IPS-NIHi7 (cell line): ENCODE data around the gene SIVA1.

Experiments
- DNase-seq: peaks from one replicate; pipeline ENCODE4 v3.0.0; 2012; ENCODE audit warnings: mixed read lengths; ENCODE audit errors: extremely low spot score

SIVA1 gene

GRCh38 chr14:104797115-104798044 lies 44.4 kb downstream of the SIVA1 start:
- DNase-seq: no peak

- DNase-seq: no peak
These were observed 45.6 kb downstream of the SIVA1 start for GRCh38 chr14:104798300-104799243.

GRCh38 chr14:104799244-104800014 lies 46.5 kb downstream of the SIVA1 start:
- DNase-seq: peak; percentile 84

GRCh38 chr14:104800015-104800770 lies 47.2 kb downstream of the SIVA1 start:
- DNase-seq: peak; percentile 88

DNA sequence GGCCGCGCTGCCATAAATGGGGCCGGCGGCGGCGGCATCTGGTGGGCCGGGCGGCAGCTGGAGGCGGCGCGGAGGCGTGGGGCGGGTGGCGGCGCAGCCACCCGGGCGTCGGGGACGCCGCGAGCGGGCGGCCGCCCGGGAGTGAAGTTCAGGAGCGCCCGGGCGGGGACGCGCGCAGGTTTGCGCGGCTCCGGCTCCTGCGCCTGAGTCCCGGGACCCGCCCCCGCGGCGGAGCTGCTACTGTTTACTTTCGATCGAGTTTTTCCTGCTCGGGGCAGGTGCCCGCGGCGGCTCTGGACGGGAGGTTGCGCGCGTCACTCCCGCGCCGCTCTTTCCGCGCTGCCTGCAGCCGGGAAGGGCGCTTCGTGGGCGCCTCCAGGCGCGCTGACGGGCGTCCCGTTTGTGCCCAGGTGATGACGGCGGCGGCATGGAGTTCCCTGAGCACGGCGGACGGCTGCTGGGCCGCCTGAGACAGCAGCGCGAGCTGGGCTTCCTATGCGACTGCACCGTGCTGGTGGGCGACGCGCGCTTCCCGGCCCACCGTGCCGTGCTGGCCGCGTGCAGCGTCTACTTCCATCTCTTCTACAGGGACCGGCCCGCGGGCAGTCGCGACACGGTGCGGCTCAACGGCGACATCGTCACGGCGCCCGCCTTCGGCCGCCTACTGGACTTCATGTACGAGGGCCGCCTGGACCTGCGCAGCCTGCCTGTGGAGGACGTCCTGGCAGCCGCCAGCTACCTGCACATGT lies 48.0 kb downstream of the SIVA1 start, which contains the start of gene ZBTB42:
Gene ZBTB42, plus strand, starts transcription at position 331 of the 749 bp plus-strand sequence. Its CDS starts 97 bp downstream, at position 428.
- DNase-seq: peak; percentile 68

DNA sequence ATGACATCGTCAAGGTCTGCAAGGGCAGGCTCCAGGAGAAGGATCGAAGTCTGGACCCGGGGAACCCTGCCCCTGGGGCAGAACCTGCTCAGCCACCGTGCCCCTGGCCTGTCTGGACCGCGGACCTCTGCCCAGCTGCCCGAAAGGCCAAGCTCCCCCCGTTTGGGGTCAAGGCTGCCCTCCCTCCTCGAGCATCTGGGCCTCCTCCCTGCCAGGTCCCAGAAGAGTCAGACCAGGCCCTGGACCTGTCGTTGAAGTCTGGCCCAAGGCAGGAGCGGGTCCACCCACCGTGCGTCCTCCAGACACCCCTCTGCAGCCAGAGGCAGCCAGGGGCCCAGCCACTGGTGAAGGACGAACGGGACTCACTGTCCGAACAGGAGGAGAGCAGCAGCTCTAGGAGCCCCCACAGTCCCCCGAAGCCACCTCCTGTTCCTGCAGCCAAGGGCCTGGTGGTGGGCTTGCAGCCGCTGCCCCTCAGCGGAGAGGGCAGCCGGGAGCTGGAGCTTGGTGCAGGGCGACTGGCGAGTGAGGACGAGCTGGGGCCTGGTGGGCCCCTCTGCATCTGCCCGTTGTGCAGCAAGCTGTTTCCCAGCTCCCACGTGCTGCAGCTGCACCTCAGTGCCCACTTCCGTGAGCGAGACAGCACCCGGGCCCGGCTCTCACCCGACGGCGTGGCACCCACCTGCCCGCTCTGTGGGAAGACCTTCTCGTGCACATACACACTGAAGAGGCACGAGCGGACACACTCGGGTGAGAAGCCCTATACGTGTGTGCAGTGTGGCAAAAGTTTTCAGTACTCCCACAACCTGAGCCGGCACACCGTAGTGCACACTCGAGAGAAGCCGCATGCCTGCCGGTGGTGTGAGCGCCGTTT lies 48.8 kb downstream of the SIVA1 start:
- no peak for DNase-seq

DNA sequence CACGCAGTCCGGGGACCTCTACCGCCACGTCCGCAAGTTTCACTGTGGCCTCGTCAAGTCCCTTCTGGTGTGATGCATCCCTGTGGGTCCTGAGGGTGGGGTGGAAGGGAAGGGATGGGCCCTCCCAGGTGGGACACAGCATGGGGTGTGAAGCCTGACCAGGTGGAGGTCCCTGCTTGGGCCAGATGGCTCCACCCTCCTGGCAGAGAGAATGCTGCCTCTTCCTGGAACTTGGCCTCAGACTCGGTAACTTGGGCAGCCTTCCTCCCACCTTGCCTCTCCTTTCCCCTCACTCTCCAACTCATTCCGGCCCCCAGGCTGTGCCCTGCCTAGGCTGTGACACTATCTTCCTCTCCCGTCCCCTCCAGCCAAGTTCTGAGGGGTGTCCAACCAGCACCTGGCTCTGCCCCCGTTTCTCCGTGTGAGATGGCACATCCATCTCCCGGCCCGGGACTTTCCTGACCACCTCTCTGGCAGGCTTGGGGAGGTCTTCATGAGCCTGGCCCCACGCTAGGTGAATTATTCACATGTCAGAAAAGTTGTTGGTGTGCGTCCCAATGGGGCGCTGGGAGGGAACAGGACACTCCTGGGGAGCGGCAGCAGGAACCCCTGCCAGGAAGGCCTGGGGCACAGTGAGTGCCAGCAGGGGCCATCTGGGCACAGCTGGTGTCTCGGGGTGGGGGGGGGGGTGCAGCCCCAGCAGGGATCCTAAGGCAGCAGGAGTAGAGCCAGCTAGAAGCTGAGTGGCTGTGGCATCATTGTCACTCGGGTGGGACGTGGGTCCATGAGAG lies 49.6 kb downstream of the SIVA1 start:
- DNase-seq: no peak

DNA sequence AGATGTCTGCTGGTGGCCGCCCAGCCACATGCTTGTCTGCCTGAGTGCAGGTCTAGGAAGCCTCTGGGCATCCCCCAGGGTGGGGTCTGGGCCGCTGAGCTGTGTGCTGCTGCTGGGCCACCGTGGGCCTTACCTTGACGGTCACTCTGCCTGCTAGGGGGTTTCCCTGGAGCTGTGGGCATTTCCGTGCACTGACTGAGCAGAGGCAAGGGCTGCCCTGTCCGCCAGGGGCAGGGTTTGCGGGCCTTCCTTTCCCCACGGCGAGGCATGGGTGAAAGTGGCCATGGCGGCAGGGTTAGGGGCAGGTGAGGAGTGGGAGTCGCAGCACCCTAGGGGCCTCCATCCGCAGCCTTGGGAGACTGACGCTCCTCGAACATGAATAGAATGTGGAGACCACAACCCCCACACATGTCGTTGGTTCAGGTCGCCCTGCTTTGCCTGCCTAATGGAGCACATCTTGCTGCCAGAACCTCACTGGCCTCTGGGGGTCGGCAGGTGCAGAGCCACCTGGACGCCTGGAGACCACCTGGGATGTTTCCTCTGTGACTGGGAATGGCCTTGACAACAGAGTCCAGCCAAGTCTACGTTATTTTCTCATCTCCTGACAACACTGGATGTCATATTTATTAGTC lies 50.4 kb downstream of the SIVA1 start:
- DNase-seq: no peak

- DNase-seq: no peak
These were observed 51.0 kb downstream of the SIVA1 start for GRCh38 chr14:104803912-104804410.

- DNase-seq: no peak
These were observed 51.8 kb downstream of the SIVA1 start for GRCh38 chr14:104804481-104805325.

DNA sequence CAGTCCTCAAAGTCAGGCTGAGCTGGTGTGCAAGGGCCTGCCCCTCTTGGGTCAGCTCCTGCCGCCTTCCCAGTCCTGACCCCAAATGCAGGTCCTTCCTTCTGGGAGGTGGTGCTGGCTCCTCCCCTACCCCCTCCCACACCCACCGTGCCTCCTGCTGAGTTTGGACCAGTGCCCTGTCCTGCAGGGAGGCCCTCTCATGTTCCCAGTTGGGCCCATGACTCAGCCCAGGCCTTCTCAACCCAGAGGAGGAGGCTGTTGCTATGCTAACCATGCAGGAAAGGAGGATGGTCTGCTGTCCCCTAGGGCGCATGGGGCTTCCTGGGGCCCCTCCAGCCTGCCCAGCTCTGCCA lies 52.4 kb downstream of the SIVA1 start:
- no peak for DNase-seq

DNA sequence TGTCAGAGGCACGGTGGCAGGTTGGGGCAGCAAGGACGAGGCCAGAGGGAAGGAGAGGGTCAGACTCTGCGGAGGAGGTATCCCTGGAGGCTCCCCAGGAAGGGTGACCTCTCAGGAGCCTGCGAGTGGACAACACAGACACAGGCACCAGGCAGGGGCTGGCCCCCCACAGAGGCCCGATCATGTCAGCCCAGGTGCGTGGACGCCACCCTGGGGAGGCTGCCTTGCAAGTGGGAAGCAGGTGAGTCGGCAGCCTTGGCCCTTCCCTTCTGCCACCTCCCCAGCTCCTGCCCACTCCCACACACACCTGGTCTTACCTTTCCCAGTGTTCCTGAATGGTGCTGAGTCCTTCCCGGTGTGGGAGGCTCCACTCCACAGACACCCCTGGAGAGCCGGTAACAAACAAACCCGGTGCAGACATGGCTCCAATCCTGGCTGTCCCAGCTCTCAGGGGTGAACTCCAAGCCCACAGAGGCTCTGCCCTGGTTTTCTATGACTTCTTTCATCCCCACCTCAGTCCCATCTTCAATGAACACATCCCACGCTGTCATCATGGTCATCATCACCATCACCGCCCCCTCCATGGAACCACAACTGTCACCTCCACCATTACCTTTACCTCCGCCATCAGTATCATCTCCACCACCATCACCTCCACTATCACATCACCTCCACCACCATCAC lies 53.1 kb downstream of the SIVA1 start:
- DNase-seq: no peak

DNA sequence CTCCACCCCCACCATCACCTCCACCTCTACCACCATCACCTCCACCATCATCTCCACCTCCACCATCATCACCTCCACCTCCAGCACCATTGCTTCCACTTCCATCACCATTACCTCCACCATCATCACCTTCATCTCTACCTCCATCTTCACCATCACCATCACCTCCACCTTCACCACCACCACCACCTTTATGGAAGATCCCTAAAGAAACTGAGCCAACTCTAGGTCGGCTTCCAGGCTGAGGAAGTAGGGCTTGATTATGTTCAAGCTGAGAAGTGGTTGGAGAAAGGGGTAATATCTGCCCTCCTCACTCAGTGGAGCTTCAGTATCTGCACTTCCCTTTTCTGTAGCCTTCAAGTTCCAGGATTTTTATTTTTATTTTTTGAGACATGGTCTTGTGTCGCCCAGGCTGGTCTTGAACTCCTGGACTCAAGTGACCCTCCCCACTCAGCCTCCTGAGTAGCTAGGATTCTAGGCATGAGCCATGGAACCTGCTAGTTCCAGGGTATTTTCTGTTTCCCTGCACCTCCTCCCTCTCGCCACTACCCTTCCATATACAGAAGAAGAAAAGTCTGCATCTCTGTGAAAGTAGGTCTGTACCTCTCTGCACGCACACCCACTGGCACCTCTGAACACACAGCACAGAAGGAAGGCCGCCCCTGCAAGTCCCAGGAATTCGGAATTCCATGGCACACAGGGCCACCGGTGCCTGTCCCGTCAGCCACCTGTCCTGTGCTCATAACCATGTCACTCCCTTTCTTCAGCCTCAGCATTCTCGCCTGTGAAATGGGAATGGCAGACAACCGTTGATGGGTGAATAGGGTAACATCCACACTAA lies 53.9 kb downstream of the SIVA1 start:
- no peak for DNase-seq

DNA sequence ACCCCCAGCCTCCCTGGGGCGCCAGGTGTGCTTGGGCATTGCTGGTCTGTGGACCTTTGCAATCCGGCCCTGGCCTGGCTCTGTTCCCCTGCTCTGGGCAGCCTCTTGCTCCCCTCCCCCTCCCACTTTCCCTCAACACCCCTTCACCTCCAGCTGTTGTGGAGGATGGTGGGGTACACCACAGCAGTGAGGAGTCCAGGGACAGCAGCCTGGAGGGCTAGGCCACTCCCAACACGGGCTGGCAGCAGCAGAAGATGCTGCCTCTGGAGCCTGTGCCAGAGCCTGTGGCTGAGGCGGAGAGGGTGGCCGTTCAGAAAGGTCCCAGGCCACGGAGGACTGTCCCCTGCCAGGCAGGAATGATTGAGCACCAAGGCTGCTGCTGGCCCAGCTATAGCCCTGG lies 55.5 kb downstream of the SIVA1 start:
- DNase-seq: no peak
